DOHH2 (cell line): ENCODE data around the gene TXK.

Source experiments
- CTCF ChIP-seq: fragments of 200-600 bp; sonication (generic); IDR thresholded peaks from one replicate; pipeline ENCODE4 v1.5.1; 2014; ENCODE audit warnings: antibody characterized with exemption, mild to moderate bottlenecking, low read depth, low read length; ENCODE audit not compliant: poor library complexity, severe bottlenecking
- EZH2phosphoT487 ChIP-seq: fragments of 200-600 bp; sonication (generic); IDR thresholded peaks from 2 replicates; pipeline ENCODE4 v1.6.1; 2017; ENCODE audit warnings: borderline replicate concordance, mild to moderate bottlenecking, antibody characterized with exemption, low read length, moderate library complexity, mixed read lengths

DNA sequence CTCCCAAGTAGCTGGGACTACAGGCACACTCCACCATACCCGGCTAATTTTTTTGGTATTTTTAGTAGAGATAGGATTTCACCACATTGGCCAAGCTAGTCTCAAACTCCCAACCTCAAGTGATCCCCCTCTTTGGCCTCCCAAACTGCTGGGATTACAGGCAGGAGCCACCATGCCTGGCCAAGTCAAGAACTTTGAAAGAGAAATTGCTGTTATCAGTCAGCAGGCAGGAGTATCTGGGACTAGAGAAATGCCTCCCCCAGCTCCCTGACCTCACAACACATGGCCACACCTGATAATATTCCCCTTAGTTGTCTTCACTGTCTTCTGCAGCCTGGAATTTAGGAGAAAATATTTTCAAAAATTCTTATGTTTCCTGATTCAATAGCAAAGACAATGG, 7.4 kb downstream of the TXK start:
- TF ChIP-seq CTCF (no peak), EZH2phosphoT487 (no peak)
